Stomach (tissue), 4 donors: ENCODE measurements around the gene XPO6.

Experiments used
- CTCF ChIP-seq, 7 experiments: fragments of 450-650 bp in 4 of 7; fragments of 200-600 bp in 3 of 7; sonication (generic) in 3 of 7; IDR thresholded peaks; one replicate each; pipeline ENCODE4 v1.5.1; 2016 to 2019; ENCODE audit warnings: antibody characterized with exemption in 7 of 7, control low read depth in 2 of 7, mild to moderate bottlenecking in 1 of 7
- EP300 ChIP-seq: sonication (generic); formaldehyde crosslinking; IDR thresholded peaks from one replicate; pipeline ENCODE4 v1.6.1; 2017; ENCODE audit warnings: antibody characterized with exemption
- POLR2A ChIP-seq, 4 donors: fragments of 450-650 bp; IDR thresholded peaks; one replicate each; pipeline ENCODE4 v1.6.1; 2016; ENCODE audit warnings: antibody characterized with exemption in 4 of 4, control low read depth in 2 of 4, mild to moderate bottlenecking in 1 of 4, moderate library complexity in 1 of 4

- TF ChIP-seq CTCF (IDR thresholded peaks at IDR 0.05) (no peak), POLR2A (IDR thresholded peaks at IDR 0.05) (no peak), EP300 (no peak)
Measured at GRCh38 chr16:28167221-28167620, 44.5 kb downstream of the XPO6 start.
